ENCODE measurements around the gene SLC17A7. TPM values are rescaled to one million over a fixed set of nuclear protein-coding genes. Genes with fewer than 3 reads are reported as not detected.
"Not testable (repeated sequence)": the region's sequence is repeated elsewhere in the genome, so short reads cannot be mapped to it uniquely, and the experiment has no call there.

Gene SLC17A7
- total RNA-seq, 1 experiment from 2014 or later, result 0.46 TPM

DNA sequence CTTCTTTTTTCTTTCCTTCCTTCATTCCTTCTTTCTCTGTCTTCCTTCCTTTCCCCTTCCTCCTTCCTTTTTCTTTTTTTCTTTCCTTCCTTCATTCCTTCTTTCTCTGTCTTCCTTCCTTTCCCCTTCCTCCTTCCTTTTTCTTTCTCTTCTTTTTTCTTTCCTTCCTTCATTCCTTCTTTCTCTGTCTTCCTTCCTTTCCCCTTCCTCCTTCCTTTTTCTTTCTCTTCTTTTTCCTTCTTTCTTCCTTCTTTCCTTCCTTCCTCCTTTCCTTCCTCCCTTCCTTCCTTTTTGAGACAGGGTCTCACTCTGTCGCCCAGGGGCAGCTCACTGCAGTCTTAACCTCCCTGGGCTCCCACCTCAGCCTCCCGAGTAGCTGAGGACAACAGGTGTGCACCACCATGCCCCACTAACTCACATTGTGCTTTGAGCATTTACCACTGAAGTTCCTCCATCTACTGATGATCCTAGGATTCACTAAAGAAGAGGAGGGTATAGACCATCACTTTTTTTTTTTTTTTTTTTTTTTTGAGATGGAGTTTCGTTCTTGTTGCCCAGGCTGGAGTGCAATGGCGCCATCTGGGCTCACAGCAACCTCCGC is 2.9 kb upstream of the SLC17A7 start:
- not testable (repeated sequence) for DNase-seq (ENCODE audit: low read depth)

DNA sequence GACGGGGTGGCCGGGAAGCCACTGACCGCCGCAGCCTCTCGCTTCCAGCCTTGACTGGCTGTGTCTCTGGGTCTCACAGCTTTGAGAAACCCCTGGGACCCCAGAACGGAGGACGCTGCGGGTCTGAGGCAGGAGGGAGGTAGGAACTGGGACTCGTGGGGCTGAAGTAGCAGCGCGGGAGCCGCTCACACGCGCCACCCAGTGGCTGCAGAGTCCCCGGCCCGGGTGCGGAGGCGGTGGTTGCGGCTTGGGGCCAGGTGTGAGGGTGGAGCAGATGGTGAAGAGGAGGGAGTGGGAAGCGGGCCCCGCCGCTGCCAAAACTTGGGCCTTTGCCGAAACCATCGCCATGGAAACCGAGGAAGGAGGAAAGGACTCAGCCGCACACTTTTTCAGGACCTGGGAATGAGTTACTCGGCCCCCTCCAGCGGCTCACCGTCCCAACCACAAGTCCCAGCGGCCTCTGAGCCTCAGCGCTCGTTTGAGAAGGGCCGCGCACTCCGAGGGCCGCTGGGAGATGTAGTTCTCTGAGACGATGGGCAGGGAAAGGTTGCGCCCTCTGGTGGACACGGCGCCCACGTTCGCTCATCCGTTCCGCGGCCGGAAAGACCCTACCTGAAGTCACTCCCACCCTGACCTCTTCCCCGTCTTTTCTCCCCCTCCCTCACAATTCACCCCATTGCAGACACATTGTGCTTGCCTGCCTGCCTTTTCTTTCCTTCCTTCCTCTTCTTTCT is 2.2 kb upstream of the SLC17A7 start:
- DNase-seq (ENCODE audit: low read depth), result peak; percentile 94

DNA sequence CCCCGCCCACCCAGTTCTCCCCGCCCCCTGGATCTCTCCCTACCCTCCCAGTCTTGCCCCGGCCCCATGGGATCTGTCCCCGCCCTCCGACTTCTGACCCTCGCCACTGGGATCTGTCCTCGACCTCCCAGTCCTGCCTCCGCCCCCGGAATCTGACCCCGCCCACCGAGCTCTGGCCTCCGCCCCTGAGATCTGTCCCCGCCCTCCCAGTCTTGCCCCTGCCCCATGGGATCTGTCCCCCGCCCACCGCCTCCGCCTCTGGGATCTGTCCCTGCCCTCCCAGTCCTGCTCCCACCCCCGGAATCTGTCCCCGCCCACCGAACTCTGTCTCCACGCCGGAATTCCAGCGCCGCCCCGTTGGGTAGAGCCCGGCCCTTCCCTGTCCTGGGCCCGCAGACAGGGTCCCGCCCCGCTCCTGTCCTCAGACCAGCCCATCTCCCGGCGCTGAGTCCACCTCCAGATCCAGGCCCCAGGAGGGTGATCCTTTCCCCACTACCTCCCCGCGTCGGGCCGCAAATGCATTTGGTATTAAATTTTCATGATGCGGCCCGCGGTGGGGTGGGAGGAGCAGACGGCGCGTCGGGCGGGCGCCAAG is 1.5 kb upstream of the SLC17A7 start:
- peak; percentile 87 for DNase-seq (ENCODE audit: low read depth)

DNA sequence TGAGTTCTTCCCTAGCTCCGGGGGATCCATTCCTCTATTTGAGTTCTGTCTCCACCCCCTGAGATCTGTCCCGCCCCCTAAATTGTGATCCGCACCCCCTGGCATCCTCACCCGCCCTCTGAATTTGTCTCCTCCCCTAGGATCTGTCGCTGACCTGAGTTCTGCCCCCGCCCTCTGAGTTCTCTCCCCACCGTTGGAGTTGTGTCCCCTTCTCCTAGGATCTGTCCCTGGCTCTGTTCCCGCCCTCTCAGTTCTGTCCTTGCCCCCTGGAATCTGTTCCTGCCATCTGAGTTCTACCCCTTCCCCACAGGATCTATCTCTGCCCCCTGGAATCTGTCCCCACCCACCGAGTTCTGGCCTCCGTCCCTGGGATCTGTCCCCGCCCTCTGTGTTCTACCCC is 1.0 kb upstream of the SLC17A7 start:
- no peak for DNase-seq (ENCODE audit: low read depth)

DNA sequence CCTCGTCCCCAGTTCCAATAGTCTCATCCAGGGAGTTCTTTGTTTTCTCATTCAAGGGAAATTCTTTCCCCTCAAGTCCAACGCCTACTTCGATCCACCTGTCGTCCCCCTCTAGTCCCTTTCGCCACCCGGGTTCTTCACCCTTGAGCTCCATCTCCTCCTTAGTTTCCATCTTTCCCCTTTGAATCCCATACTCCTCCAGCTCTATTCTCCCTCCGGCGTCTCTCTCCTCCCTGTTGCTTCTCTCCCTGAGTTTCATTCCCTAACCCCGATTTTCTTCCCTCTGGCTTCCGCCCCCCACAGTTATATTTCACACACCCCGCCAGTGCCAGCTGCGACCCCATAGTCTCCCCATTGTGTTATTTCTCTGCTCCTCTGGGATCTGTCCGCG is 628 bp upstream of the SLC17A7 start:
- DNase-seq (ENCODE audit: low read depth), result no peak

DNA sequence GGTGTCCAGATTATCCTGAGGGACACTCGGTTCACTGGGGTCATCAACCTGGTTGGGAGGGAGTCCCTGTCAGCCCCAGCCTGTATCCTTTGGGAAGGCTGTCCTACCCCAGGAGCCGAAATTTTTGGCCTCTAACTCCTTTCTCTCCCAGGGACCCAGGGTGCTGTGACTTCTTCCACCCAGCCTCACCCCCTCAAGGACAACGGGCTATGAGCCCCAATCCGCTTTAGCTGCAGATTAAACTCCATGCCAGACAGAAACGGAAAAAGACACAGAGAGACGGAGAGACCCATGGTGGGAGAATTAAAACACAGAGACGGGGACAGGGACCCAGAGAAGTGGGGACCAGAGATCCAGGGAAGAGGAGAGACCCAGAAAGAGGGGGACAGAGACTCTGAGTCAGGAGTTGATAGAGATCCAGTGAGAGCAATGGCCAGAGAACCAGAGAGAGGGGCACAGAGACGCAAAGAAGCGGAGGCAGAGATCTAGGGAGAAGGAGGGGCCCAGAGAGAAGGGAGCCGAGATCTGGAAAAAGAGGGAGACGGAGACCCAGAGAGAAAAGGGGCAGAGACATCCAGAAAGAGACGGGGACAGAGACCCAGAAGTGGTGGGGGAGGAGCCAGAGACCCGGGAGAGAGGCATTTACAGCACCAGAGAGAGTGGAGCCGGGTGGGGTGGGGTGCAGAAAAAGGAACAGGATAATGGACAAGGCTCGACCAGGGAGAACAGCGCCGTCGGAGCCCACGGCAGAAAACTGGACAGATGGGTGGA is 703 bp downstream of the SLC17A7 start:
- DNase-seq (ENCODE audit: low read depth), result no peak

DNA sequence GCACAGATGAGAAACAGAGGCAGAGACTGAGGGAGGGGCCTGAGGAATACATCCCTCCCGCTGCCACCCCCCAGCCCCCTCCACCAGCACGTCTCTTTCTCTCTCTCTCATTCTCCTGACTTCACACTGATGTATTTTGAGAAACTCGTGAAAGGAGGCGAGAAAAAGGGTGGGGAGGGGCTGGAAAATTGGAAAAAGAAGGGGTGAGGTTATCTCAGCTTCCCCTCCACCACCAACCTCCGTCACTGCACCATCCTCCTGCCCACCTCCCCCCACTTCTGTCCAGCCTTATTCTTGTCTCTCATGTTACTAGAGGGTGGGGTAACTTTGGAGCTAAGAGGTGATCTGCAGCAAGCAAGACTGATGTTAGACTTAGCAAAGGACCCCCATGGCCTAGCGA is 1.5 kb downstream of the SLC17A7 start:
- DNase-seq (ENCODE audit: low read depth), result no peak

DNA sequence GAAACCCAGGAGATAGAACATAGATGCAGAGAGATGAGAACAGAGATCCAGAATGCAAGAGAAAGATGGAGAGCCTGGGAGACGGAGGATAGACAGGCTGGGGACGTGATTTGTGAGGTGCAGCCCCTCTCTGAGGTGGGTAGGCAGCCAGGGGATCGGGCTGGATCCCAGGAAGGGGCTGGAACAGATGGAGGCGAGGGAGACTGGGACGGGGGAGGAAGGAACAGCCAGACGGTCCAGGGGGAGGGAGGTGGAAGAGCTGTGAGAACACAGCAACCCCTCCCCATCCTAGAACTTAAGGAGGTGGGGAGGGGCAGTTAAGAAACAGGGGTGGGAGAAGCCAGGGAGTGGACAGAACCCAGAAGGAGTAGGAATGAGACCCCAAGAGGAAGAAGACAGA is 3.1 kb downstream of the SLC17A7 start:
- no peak for DNase-seq (ENCODE audit: low read depth)

DNA sequence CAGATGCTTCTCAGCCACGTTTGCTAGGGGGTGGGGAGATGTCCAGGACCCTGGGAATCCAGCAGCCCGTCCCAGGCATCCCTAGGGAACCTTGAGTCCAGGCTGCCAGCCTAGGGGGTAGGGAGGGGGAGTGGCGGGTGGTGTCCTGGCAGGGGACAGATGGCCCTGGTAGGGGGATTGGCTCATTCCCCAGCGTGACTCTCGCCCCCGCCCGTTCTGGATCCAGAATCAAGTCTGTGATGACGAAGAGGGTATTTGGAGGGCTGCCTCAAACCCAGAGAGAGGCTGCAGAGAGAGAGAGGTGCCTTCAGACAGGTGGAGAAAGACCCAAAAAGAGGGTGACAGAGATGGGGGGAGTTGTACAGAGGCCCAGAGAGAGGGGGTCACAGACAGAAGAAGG is 4.1 kb downstream of the SLC17A7 start:
- DNase-seq (ENCODE audit: low read depth), result no peak

DNA sequence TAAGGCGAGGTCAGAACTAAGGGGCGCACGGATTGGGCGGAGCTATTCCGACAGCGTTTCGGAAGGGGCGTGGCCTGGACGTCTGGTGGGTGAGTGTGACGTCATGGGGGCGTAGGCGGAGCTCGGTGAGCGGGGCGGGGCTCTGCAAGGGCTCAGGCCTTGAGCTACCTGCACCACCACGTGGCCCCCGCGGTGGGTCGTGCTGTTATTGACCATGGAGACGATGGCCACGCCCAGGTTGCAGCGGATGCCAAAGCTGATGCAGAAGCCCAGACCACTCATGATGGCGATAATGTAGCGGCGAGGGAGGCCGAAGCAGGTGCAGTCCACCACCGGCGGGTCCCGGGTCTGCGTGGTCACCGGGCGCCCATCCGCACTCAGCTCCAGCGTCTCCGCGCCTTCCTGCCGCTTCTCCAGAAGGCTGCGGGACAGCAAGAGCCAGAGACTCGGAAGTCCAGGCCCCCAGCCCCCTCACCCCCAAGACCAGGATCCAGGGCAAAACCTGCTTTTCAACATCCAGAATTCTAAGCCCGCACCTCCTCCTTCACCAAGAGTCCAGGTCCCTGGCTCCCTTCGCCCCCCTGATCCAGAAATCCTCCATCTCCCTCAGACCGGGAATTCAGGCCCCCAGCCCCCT is 4.8 kb downstream of the SLC17A7 start:
- DNase-seq (ENCODE audit: low read depth), result no peak

DNA sequence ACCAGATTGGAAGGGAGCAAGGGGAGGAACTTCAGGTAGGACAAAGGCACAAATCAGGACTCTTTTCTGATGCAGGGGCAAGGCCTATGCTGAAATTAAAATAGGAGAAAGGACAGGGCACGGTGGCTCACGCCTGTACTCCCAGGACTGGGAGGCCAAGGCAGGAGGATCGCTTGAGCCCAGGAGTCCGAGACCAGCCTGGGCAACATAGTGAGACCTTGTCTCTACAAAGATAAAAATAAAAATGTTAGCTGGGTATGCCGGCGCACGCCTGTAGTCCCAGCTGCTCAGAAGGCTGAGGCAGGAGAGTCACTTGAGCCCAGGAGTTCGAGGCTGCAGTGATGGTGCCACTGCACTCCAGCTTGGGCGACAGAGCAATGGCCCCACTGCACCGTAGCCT is 5.7 kb downstream of the SLC17A7 start:
- no peak for DNase-seq (ENCODE audit: low read depth)

DNA sequence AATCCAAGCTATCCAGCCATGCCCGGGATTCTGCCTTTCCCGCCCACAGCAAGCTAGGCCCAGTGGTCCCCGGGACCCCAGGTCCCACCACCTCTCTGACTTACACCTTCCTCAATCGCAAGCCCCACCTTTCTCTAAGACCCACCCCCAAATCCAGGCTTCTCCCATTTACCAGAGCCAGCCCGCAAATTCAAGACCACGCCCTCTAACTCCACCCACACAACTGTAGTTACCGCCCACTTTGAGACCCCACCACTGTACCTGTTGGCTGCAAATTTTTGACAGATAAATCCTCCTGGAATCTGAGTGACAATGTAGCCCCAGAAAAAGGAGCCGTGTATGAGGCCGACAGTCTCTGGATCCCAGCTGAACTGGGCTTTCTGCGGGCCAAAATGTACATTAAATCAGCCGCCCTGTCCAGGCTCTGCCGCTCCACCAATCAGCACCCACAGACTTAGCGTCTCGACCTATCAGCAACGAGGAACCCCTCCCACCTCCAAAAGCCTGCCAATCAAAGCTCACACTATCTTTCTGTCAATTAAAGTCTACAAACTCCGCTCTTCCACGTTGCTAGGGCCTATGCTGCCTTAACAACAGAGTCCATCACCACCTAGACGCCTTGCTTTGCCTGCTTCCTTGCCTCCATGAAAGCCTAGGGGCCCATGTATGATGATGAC is 6.3 kb downstream of the SLC17A7 start:
- DNase-seq (ENCODE audit: low read depth), result no peak

DNA sequence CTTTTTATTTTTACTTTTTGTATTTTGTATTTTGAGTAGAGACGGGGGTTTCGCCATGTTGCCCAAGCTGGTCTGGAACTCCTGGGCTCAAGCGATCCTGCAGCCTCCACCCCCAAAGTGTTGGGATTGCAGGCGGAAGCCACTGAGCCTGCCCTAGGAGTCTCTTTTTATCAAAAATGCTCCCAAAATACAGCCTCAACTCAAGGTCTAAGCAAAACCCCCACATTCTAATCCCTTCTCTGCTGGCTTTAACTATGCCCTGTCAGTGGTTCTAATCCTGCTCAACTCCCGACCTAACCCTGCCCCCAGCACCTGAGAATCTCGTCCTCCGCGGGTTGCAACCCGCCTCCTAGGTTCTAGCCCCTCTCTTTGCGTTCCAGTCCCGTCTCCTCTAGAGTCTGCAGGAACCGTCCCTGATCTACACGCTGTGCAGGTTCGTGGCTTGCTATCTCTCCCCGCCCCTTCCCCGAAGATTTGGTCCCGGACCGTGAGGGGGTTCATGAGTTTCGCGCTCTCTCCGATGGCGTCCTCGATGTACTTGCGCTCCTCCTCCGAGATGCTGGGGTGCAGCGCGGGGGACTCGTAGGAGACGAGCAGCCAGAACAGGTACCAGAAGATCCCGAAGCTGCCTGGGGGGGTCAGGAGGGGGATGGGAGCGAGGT is 8.0 kb downstream of the SLC17A7 start:
- no peak for DNase-seq (ENCODE audit: low read depth)

DNA sequence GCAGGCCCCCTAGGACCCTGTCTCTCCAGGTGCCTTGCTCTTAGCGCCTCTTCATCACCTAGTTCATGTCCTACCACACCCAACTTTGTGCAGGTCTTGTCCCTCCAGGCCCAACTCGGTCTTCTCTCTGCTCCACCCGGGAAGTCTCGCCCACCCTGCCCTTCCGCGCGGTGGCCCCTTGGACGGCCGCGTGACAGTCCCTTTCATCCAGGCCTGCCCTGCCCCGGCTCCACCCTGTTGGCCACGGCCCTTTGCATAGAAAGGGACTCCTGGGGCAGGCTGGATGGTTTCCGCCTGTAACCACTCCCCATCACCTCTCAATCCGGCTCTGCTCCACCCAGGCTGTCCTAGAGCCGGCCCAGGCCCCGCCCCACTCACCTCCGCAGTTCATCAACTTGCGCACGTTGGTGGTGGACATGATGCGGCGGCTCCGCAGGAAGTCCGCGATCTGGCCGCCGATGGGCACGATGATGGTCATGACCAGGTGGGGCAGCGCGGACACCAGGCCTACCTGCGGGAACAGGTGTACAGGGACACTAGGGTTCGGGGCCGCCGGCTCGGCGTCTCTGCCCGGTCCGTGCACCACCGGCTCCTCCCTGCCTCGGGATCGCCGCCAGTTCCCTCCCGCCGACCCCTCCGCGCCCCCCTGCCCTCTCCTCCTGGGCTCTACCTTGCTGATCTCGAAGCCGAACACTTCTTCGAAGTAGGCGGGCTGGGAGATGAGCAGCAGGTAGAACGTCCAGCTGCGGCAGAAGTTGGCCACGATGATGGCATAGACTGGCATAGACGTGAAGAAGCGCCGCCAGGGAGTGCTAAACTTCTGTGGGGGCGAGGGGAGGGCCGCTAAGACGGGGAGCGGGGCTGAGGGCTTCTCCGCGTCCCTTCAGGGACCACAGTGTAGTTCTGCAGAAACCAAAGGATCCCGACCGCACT is 8.9 kb downstream of the SLC17A7 start:
- no peak for DNase-seq (ENCODE audit: low read depth)

DNA sequence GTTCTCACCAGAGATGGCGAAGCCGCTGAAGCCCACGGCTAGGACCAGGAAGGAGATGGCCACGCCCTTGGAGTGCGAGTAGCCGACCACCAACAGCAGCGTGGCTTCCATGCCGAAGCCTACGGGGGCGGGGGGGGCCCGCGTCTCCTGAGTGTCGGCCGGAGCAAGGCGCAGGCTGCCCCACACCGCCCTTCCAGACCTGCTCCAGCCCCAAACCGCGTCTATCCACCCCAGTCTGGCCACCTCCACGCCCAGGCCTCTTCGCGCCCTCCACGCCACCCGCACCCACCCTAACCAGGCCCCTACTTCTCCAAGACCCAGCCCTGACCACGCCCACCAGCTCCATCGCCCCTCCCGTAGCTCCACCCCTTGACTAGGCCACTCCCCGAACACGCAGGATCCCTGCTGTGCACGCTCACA is 10.0 kb downstream of the SLC17A7 start:
- no peak for DNase-seq (ENCODE audit: low read depth)

DNA sequence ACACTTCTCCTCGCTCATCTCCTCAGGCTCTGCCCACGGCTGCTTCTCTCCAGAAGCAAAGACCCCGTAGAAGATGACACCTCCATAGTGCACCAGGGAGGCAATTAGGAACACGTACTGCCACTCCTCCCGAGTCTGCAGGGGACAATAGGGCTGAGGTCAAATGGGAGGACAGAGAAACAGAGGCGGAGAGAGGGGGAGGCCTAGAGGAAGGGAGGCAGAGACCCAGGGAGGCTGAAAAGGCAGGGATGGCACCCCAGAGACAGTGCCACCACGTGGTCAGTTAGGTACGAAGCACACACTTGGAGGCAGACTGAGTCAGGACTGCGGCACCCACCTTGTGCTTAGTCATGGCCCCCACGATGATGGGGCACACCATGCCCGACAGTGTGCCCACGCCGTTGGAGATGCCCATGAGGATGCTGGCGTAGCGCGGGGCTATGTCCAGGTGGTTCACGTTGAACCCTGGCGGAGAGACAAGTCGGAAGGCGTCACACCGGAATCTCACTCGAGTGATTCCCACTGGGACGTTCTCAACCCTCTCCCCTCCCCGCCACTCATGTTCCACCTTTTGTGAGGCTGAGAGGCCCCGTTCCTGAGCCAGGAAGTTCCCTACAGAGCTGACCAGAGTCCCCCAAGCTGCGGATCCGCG is 10.5 kb downstream of the SLC17A7 start:
- no peak for DNase-seq (ENCODE audit: low read depth)

DNA sequence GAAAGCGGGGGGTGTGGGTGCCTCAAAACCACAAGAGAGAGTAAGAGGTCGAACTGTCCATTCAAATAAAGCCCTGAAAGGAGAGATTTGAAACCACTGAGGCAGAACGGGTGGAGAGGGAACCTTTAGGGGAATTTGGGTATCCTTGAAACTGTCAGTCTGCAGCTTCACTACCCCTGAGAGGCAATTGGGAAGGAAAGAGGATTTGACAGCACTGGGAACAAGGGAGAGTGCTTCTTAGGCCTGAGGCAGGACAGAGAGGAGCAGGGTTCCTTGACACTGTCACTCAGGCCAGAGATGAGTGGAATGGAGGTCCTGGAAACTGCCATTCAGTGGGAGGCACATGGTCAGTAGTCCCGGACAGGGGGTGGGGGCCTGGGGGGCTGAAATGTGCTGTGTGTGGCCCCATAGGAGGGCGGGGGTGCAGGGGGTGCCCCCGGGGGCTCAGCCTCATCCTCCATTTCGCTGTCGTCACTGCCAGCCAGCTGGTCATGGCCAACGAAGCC is 11.1 kb downstream of the SLC17A7 start:
- DNase-seq (ENCODE audit: low read depth), result no peak

DNA sequence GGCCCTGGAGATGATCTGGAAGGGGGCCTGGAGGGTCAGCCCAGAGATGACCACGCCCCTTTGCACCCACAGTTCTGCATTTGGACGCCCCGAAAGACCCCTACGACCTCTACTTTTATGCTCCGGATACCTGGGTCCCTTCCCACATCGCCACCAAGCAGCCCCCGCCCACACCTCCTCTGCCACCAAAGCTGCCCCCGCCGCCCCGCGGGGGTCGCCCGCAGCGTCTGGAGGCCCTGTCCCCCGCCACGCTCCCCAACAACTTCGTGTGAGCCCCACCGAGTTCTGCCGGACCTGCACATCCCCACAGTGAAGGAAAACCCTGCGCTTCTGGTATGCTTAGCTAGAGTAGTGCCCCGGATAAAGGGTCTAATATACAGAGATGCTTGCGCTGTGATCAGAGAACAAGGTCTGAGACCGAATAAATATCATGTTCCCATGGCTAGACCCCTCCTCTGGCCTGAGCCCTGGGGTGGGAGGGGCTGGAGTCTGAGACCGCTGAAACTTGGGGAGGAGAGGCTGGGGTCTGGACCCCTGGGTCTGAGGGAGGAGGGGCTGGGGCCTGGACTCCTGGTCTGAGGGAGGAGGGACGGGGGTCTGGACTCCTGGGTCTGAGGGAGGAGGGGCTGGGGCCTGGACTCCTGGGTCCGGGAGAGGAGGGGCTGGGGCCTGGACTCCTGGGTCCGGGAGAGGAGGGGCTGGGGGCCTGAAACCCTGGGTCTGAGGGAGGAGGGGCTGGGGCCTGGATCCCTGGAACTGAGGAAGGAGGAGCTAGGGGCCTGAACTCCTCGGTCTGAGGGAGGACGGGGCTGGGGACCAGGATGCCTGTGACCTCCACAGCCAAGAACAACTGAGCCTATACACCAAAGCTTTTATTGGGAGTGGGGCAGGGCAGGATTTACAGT is 12.5 kb downstream of the SLC17A7 start:
- DNase-seq (ENCODE audit: low read depth), result no peak

Data from LHCN-M2 (cell line).